OCI-LY1 (cell line): ENCODE results near the gene FIZ1.

ENCODE experiments used
- H2AFZ ChIP-seq: fragments of 200-600 bp; sonication (generic), shearing (Covaris generic); 2 replicates; pipeline ENCODE4 v1.6.0; 2014; ENCODE audit warnings: antibody characterized with exemption, mild to moderate bottlenecking, low read length
- H3F3A ChIP-seq: fragments of 200-600 bp; sonication (generic), shearing (Covaris generic); 2 replicates; pipeline ENCODE4 v1.6.0; 2014; ENCODE audit warnings: mild to moderate bottlenecking, antibody characterized with exemption, low read length, moderate library complexity; ENCODE audit not compliant: insufficient read depth
- H3K27ac ChIP-seq: fragments of 200-600 bp; sonication (generic); 2 replicates; pipeline ENCODE4 v1.5.1; 2014; ENCODE audit warnings: low read length, mixed run types, mild to moderate bottlenecking, low read depth; ENCODE audit not compliant: poor library complexity, severe bottlenecking
- H3K27me3 ChIP-seq: fragments of 200-600 bp; sonication (generic); 2 replicates; pipeline ENCODE4 v1.6.0; 2014; ENCODE audit warnings: antibody characterized with exemption, mild to moderate bottlenecking, low read length, moderate library complexity; ENCODE audit not compliant: insufficient read depth
- H3K36me3 ChIP-seq: fragments of 200-600 bp; sonication (generic); 2 replicates; pipeline ENCODE4 v1.6.1; 2014; ENCODE audit warnings: mild to moderate bottlenecking, antibody characterized with exemption, low read length, moderate library complexity, mixed read lengths; ENCODE audit not compliant: insufficient read depth
- H3K4me1 ChIP-seq: fragments of 200-600 bp; sonication (generic); 2 replicates; pipeline ENCODE4 v1.5.1; 2014; ENCODE audit warnings: mild to moderate bottlenecking, low read length, moderate library complexity; ENCODE audit not compliant: insufficient read depth, severe bottlenecking
- H3K4me2 ChIP-seq: fragments of 200-600 bp; sonication (generic), shearing (Covaris generic); 2 replicates; pipeline ENCODE4 v1.6.1; 2014; ENCODE audit warnings: low read length
- H3K4me3 ChIP-seq: fragments of 200-600 bp; sonication (generic); 2 replicates; pipeline ENCODE4 v1.5.1; 2014; ENCODE audit warnings: low read length, low read depth, mild to moderate bottlenecking, mixed read lengths; ENCODE audit not compliant: poor library complexity, severe bottlenecking
- H3K79me2 ChIP-seq: fragments of 200-600 bp; shearing (Covaris generic); 2 replicates; pipeline ENCODE4 v1.6.1; 2016; ENCODE audit warnings: mixed run types, low read length, mixed read lengths; ENCODE audit not compliant: insufficient read depth
- H3K9ac ChIP-seq: fragments of 200-600 bp; sonication (generic), shearing (Covaris generic); 2 replicates; pipeline ENCODE4 v1.6.1; 2014; ENCODE audit warnings: mild to moderate bottlenecking, low read length, mixed read lengths
- H3K9me2 ChIP-seq: fragments of 200-600 bp; sonication (generic), shearing (Covaris generic); 2 replicates; pipeline ENCODE4 v1.6.1; 2014; ENCODE audit warnings: low read depth, mild to moderate bottlenecking, low read length, mixed read lengths
- H3K9me3 ChIP-seq: fragments of 200-600 bp; shearing (Covaris generic); 2 replicates; pipeline ENCODE4 v1.6.1; 2014; ENCODE audit warnings: low read length, mixed read lengths
- H4K20me1 ChIP-seq: fragments of 200-600 bp; sonication (generic), shearing (Covaris generic); 2 replicates; pipeline ENCODE4 v1.6.0; 2016; ENCODE audit warnings: mild to moderate bottlenecking, low read length; ENCODE audit not compliant: insufficient read depth
- CTCF ChIP-seq: fragments of 200-600 bp; sonication (generic), shearing (Covaris generic); IDR thresholded peaks from 2 replicates; pipeline ENCODE4 v1.5.1; 2017; ENCODE audit warnings: mild to moderate bottlenecking, antibody characterized with exemption, low read length, moderate library complexity, mixed read lengths
- EZH2 ChIP-seq: fragments of 200-600 bp; sonication (generic), shearing (Covaris generic); IDR thresholded peaks from 2 replicates; pipeline ENCODE4 v1.8.0; 2017; ENCODE audit warnings: borderline replicate concordance, mixed run types, mild to moderate bottlenecking, antibody characterized with exemption, low read length, moderate library complexity, mixed read lengths

The FIZ1 gene

GRCh38 chr19:55588738-55589137 is 10.6 kb downstream of the FIZ1 start:
- H3K9me3 ChIP-seq: no peaks in the 10 kb centered on the region

DNA sequence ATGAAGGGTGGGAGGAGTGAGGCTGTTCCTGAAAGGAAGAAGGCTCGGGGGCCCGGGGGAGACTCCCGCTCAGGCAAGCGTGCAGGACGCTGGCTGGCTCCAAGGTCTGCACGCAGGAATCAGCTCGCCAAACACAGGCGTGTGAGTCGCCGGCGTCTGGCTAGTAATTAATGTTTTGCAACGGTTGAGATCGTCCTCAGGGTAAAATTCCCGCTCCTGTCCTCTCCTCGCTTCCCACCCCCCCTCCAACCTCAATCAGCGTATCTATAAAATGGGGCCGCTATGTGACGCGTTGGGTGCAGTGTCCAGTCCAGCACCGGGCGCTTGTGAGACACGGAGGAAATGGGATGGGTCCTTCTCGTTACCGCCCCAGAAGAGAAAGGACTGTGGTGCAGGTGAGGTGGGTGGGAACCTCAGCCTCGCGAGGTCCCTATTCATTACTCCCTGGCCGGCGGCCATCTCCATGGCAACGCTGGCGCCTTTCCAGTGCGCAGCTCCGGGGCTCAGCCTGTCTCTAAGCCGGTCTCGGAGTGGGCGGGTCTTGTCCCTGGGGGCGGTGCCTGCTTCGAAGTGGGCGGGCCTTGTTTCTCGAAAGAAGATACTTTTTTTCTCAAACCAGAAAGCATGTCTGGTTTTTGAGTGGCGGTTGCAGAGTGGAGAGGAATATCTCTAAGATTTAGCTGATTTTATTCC is 12.2 kb downstream of the FIZ1 start:
- no peak for TF ChIP-seq EZH2
- TF ChIP-seq CTCF: no peak
- no peak overlapping the region for H3K27ac ChIP-seq
- H3K4me2 ChIP-seq: peak overlapping the region; percentile 55
- no peak overlapping the region for H3K9ac ChIP-seq
- H3K27me3 ChIP-seq: no peaks in the 10 kb centered on the region; the same call in 1 of the 2 replicates
- no peaks in the 10 kb centered on the region for H3K9me3 ChIP-seq
- H3K9me2 ChIP-seq: no peaks in the 10 kb centered on the region
- no peaks in the 10 kb centered on the region for H4K20me1 ChIP-seq
- H3F3A ChIP-seq: no peaks in the 10 kb centered on the region
- peak overlapping the region; percentile 45 for H3K4me3 ChIP-seq
- no peaks in the 10 kb centered on the region for H3K36me3 ChIP-seq
- H3K79me2 ChIP-seq: no peaks in the 10 kb centered on the region
- no peak overlapping the region for H2AFZ ChIP-seq
- peaks cover 15% of the 10 kb centered on the region for H3K4me1 ChIP-seq

More at GRCh38 chr19:55588738-55589137, 10.6 kb downstream of the FIZ1 start:
- H2AFZ ChIP-seq: no peak overlapping the region
- H3K4me3 ChIP-seq: no peak overlapping the region
- H3K27me3 ChIP-seq: no peaks in the 10 kb centered on the region; the same call in 1 of the 2 replicates
- no peaks in the 10 kb centered on the region for H4K20me1 ChIP-seq
- no peaks in the 10 kb centered on the region for H3K36me3 ChIP-seq
- no peak overlapping the region for H3K4me2 ChIP-seq
- H3K79me2 ChIP-seq: no peaks in the 10 kb centered on the region
- TF ChIP-seq EZH2: no peak
- no peak for TF ChIP-seq CTCF
- H3K4me1 ChIP-seq: peaks cover 15% of the 10 kb centered on the region
- no peaks in the 10 kb centered on the region for H3F3A ChIP-seq
- no peaks in the 10 kb centered on the region for H3K9me2 ChIP-seq
- no peak overlapping the region for H3K9ac ChIP-seq
- H3K27ac ChIP-seq: no peak overlapping the region

DNA sequence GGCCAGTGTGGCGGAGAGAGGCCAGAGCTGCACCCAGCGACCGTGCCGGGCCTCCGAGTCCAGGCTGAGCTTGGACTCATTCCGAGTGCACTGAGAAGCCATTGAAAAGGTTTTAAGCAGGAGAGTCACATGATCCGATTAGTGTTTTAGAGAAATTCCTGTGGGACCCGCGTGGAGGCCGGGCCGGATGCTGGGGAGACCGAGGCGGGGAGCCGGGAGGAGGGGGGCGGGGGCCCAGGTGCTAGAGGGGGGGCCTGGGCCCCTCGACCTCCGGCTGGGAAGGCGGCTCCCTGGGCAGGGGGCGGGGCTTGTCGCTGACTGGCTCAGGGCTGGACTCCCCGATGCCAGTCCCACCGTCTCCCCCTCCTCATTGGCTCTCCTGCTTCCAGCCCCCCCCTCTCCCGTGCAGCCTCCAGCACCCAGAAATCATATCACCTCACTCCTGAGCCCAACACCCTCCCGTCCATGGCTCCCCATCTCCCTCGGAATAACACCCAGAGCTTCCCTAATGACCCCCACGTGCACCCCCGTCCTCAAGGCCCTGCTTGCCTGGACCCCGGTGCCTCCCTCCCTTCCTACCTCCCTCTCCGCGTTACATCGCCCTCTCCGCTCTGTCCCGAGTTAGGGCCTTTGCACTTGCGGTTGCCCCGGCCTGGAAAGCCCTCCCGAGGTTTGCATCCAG is 13.5 kb downstream of the FIZ1 start:
- Histone ChIP-seq H3K27me3 (no peaks in the 10 kb centered on the region; the same call in 1 of the 2 replicates), H3K9me3 (no peaks in the 10 kb centered on the region), H3K4me2 (no peak overlapping the region; the same call in 1 of the 2 replicates), H3K4me3 (peak overlapping the region; percentile 16), H3K4me1 (peaks cover 21% of the 10 kb centered on the region), H4K20me1 (no peaks in the 10 kb centered on the region), H2AFZ (no peak overlapping the region), H3K79me2 (no peaks in the 10 kb centered on the region), H3K36me3 (no peaks in the 10 kb centered on the region), H3K27ac (no peak overlapping the region), H3F3A (no peaks in the 10 kb centered on the region), H3K9ac (no peak overlapping the region), H3K9me2 (no peaks in the 10 kb centered on the region)
- TF ChIP-seq CTCF (no peak), EZH2 (no peak)
